Hepatocyte (in vitro differentiated cells): ENCODE measurements around the gene TSPAN10.

ENCODE experiments used
- CTCF ChIP-seq: fragments of 200-600 bp; sonication (generic); IDR thresholded peaks from 2 replicates; pipeline ENCODE4 v1.5.1; 2016; ENCODE audit warnings: antibody characterized with exemption, mild to moderate bottlenecking; ENCODE audit not compliant: poor library complexity
- EZH2phosphoT487 ChIP-seq: fragments of 200-600 bp; sonication (generic); IDR thresholded peaks from one replicate; pipeline ENCODE4 v1.6.1; 2018; ENCODE audit warnings: antibody characterized with exemption, mild to moderate bottlenecking, low read depth, moderate library complexity; ENCODE audit not compliant: unreplicated experiment, severe bottlenecking

DNA sequence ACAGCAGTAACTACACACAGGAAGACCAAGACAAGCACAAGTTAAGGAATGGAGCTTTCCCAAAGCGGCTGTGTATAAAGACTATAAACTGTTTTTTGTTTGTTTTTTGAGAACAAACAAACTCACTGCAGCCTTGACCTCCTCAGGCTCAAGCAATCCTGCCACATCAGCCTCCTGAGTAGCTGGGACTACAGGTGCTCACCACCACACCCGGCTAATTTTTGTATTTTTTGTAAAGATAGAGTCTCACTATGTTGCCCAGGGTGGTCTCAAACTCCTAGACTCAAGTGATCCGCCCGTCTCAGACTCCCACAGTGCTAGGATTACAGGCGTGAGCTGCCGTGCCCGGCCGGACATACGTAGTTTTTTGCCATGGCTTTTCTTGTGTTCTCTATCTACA lies 23.4 kb downstream of the TSPAN10 start:
- TF ChIP-seq CTCF (no peak), EZH2phosphoT487 (no peak)
